NT2/D1 (cell line): ENCODE measurements around the gene AVL9.

Experiments used
- SUZ12 ChIP-seq: IDR thresholded peaks from 2 replicates; pipeline ENCODE4 v1.6.1; 2011; ENCODE audit not compliant: insufficient read length, insufficient read depth; ENCODE audit errors: extremely low read depth
- YY1 ChIP-seq: IDR thresholded peaks from 2 replicates; pipeline ENCODE4 v1.6.1; 2011; ENCODE audit not compliant: insufficient read length, insufficient read depth

GRCh38 chr7:32536016-32536415, 40.7 kb downstream of the AVL9 start:
- TF ChIP-seq SUZ12 (no peak), YY1 (no peak)
